MG63 (cell line): ENCODE data around the gene TUFM. TPM values are rescaled to one million over a fixed set of nuclear protein-coding genes. Genes with fewer than 3 reads are reported as not detected.
"Not testable (repeated sequence)": the region's sequence is repeated elsewhere in the genome, so short reads cannot be mapped to it uniquely, and the experiment has no call there.

Experiments
- DNase-seq: peaks from one replicate; pipeline ENCODE4 v3.0.0-alpha.2; 2020
- H3K27me3 ChIP-seq: fragments of 250-450 bp; sonication (Bioruptor Pico); 2 replicates; pipeline ENCODE4 v1.5.1; 2020; ENCODE audit warnings: mild to moderate bottlenecking, moderate library complexity
- H3K36me3 ChIP-seq: fragments of 250-450 bp; sonication (Bioruptor Pico); 2 replicates; pipeline ENCODE4 v1.5.1; 2020; ENCODE audit warnings: mild to moderate bottlenecking, moderate library complexity
- H3K4me3 ChIP-seq: fragments of 250-450 bp; sonication (Bioruptor Pico); 2 replicates; pipeline ENCODE4 v1.5.1; 2020; ENCODE audit warnings: mild to moderate bottlenecking, moderate library complexity
- H3K9me3 ChIP-seq: fragments of 250-450 bp; sonication (Bioruptor Pico); 2 replicates; pipeline ENCODE4 v1.5.1; 2020; ENCODE audit warnings: mild to moderate bottlenecking, moderate library complexity
- total RNA-seq: library from RNA; depleted of rRNA; stranded (reverse); fragments of >200 nt; shearing (Covaris generic); gene quantifications from 2 replicates; pipeline ENCODE4 v1.2.3, GENCODE V29; 2014; ENCODE audit warnings: low replicate concordance; rRNA removed

Gene TUFM
- 136 and 169 TPM in 2 replicates for total RNA-seq

- peak within 1 kb of the TSS; percentile 88 for H3K4me3 ChIP-seq
- peaks cover 44% of the 10 kb centered on the region for H3K36me3 ChIP-seq
- H3K9me3 ChIP-seq: no peaks in the 10 kb centered on the region
- DNase-seq: peak; percentile 99
- H3K27me3 ChIP-seq: no peaks in the 10 kb centered on the region
Measured at GRCh38 chr16:28846080-28846932, at the start of gene TUFM. Gene TUFM, minus strand, starts transcription at chr16:28846348. Its CDS starts 79 bp downstream, at chr16:28846269.

- DNase-seq: no peak
- Histone ChIP-seq H3K27me3 (no peaks in the 10 kb centered on the region), H3K4me3 (no peak overlapping the region), H3K9me3 (no peaks in the 10 kb centered on the region), H3K36me3 (no peaks in the 10 kb centered on the region)
Measured at GRCh38 chr16:28895609-28896008, 49.5 kb upstream of the TUFM start.

- Histone ChIP-seq H3K4me3 (no peak overlapping the region), H3K9me3 (no peaks in the 10 kb centered on the region), H3K27me3 (no peaks in the 10 kb centered on the region), H3K36me3 (no peaks in the 10 kb centered on the region)
- DNase-seq: no peak
Measured at GRCh38 chr16:28893291-28893690, 47.1 kb upstream of the TUFM start.

GRCh38 chr16:28891964-28892890, 46.1 kb upstream of the TUFM start:
- Histone ChIP-seq H3K36me3 (no peaks in the 10 kb centered on the region), H3K9me3 (no peaks in the 10 kb centered on the region), H3K4me3 (no peak overlapping the region), H3K27me3 (no peaks in the 10 kb centered on the region)
- no peak for DNase-seq

DNA sequence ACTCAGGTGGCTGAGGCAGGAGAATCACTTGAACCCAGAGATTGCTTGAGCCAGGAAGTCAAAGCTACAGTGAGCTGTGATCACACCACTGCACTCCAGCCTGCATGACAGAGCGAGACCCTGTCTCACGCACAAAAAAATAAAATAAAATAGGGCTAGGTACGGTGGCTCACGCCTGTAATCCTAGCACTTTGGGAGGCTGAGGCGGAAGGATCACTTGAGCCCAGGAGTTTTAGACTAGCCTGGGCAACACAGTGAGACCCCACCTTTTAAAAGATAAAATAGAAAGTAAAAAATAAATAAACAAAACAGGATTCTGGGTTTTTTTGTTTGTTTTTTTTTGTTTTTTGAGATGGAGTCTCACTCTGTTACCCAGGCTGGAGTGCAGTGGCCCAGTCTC, 44.2 kb upstream of the TUFM start:
- H3K4me3 ChIP-seq, DNase-seq, H3K27me3 ChIP-seq, H3K9me3 ChIP-seq, H3K36me3 ChIP-seq: not testable (repeated sequence)

- Histone ChIP-seq H3K36me3 (no peaks in the 10 kb centered on the region), H3K4me3 (no peak overlapping the region), H3K9me3 (no peaks in the 10 kb centered on the region), H3K27me3 (no peaks in the 10 kb centered on the region)
- no peak for DNase-seq
Measured at GRCh38 chr16:28886945-28887344, 40.8 kb upstream of the TUFM start.

- DNase-seq: no peak
- Histone ChIP-seq H3K36me3 (no peaks in the 10 kb centered on the region), H3K4me3 (no peak overlapping the region), H3K9me3 (no peaks in the 10 kb centered on the region), H3K27me3 (no peaks in the 10 kb centered on the region)
Measured at GRCh38 chr16:28884045-28884444, 37.9 kb upstream of the TUFM start.

- Histone ChIP-seq H3K4me3 (no peak overlapping the region), H3K36me3 (no peaks in the 10 kb centered on the region), H3K9me3 (no peaks in the 10 kb centered on the region), H3K27me3 (no peaks in the 10 kb centered on the region)
- no peak for DNase-seq
Measured at GRCh38 chr16:28883221-28883996, 37.3 kb upstream of the TUFM start.

DNA sequence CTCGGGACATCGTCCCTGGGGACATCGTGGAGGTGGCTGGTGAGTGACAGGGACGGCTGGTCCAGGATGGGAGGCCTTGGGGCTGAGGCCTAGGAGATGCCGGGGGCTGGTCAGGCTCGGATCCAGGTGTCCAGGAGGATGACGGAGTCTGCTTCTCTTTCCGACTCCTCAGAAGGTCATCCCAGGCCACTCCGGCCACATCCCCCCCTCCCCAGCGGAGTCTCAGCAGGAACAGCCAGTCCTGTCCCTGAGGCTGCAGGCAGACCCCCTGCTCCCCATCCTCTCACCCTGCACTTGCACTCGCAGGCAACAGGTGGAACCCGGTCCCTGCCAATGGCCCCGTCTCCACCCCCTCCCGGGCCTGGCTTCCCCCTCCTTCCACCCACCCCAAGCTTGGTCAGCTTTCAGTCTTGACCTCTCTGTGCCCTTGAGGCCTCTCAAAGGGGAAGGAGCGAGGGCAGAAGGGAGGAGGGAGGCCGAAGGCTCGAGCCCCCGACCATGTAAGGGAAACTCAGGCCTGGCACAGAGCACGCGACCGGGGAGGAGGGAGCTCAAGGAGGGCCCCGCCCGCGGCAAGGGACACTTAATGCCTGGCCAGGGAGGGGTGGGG, 36.5 kb upstream of the TUFM start:
- H3K27me3 ChIP-seq: no peaks in the 10 kb centered on the region
- no peaks in the 10 kb centered on the region for H3K36me3 ChIP-seq
- DNase-seq: no peak
- H3K4me3 ChIP-seq: no peak overlapping the region
- H3K9me3 ChIP-seq: no peaks in the 10 kb centered on the region

DNA sequence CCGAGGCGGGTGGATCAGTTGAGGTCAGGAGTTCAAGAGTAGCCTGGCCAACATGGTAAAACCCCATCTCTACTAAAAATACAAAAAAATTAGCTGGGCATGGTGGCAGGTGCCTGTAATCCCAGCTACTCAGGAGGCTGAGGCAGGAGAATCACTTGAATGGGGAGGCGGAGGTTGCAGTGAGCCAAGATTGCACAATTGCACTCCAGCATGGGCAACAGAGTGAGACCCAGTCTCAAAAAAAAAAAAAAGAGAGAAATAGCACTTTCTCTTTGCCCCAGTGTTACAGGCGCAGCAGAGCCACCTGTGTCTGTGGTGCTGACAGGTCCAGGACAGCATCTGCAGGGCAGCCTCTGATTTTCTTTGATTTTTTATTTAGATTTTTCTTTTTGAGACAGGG, 35.4 kb upstream of the TUFM start:
- not testable (repeated sequence) for H3K36me3 ChIP-seq, H3K9me3 ChIP-seq, DNase-seq, H3K4me3 ChIP-seq, H3K27me3 ChIP-seq

DNA sequence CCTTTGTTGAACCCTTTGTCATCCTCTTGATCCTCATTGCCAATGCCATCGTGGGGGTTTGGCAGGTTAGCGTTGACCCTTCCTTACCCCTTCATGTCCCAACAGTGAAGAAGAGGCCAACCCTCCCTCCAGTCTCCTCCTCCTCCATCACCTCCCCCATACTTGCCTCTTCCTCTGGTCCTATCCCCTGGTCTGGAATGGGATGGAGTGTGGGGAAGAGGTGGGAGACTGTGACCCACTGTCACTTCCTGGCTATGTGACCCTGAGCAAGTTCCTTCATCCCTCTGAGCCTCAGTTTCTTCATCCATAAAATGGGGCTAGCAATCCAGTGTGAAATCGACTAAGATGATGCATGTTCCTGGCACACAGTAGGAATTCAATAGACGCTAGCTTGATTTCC, 34.8 kb upstream of the TUFM start:
- Histone ChIP-seq H3K36me3 (no peaks in the 10 kb centered on the region), H3K9me3 (no peaks in the 10 kb centered on the region), H3K27me3 (no peaks in the 10 kb centered on the region), H3K4me3 (no peak overlapping the region)
- no peak for DNase-seq

GRCh38 chr16:28880589-28880915, 34.4 kb upstream of the TUFM start:
- no peaks in the 10 kb centered on the region for H3K27me3 ChIP-seq
- peak overlapping the region; percentile 64; the same call in 1 of the 2 replicates for H3K4me3 ChIP-seq
- DNase-seq: no peak
- H3K36me3 ChIP-seq: no peaks in the 10 kb centered on the region
- H3K9me3 ChIP-seq: no peaks in the 10 kb centered on the region

DNA sequence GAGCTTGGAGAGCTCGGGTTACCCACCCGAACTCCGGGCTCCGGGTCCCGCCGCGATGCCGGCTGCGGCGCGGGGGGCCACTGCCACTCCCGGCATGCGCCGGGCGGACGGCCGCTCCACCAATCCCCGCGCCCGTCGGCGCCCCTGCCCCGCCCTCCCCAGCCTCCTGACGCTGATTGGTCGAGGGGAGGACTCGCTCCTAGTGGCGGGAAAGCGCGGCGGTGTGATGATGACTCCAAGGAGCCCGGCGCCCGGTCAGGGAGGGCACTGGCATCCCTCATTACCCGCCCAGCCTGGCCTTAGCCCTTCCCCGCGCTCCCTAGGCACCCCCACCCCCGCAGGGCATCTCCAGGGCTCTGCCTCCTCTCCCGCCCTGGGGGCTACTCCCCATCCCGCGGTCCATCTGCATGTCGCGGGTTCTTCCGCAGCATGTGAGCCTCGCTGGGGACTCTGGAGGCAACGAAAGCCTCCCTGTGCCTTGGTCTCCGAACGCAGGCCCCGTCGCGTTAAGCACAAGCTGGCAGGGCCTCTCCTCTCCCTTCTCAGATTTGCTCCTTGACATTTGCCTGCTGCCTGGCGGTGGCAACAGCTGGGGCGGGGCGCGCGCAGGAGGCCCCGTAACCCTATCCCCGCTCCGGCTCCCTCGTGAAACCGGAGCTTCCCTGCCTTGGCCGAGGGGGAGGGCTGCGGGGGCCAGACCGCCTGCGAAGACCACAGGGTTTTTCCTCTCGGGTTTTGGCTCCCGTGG, 33.9 kb upstream of the TUFM start:
- Histone ChIP-seq H3K36me3 (no peaks in the 10 kb centered on the region), H3K9me3 (no peaks in the 10 kb centered on the region)

DNA sequence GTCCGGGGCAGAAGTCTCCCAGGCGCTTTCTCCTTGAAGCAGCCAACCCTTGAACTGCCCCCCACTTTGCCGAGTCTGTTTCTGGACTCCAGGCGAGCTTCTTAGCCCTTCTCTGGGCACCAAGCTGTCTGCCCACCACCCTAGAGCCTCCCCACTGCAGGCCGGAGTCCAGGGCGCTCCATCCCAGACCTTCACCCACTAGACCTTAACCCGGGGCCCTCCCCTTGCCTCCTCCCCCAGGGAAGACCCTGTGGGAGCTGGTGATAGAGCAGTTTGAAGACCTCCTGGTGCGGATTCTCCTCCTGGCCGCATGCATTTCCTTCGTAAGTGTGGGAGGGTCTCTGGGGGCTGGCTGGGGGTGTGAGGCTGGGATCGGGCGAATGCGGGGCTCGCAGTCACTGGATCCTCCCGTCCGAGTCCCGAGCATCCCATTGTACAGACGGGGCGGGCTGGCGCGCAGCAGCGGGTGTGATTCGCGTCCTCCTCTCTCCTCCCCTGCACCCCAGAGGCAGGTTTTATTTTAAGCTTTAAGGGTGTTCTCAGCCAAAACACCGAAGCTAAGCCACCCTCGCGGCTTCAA, 33.2 kb upstream of the TUFM start:
- peak overlapping the region; percentile 64 for H3K4me3 ChIP-seq
- no peaks in the 10 kb centered on the region for H3K27me3 ChIP-seq
- H3K36me3 ChIP-seq: peaks cover 3% of the 10 kb centered on the region
- no peaks in the 10 kb centered on the region for H3K9me3 ChIP-seq
- no peak for DNase-seq

More for the DNA sequence above, 33.9 kb upstream of the TUFM start:
- peak; percentile 95 for DNase-seq
- H3K4me3 ChIP-seq: peak overlapping the region; percentile 64
- no peaks in the 10 kb centered on the region for H3K27me3 ChIP-seq

DNA sequence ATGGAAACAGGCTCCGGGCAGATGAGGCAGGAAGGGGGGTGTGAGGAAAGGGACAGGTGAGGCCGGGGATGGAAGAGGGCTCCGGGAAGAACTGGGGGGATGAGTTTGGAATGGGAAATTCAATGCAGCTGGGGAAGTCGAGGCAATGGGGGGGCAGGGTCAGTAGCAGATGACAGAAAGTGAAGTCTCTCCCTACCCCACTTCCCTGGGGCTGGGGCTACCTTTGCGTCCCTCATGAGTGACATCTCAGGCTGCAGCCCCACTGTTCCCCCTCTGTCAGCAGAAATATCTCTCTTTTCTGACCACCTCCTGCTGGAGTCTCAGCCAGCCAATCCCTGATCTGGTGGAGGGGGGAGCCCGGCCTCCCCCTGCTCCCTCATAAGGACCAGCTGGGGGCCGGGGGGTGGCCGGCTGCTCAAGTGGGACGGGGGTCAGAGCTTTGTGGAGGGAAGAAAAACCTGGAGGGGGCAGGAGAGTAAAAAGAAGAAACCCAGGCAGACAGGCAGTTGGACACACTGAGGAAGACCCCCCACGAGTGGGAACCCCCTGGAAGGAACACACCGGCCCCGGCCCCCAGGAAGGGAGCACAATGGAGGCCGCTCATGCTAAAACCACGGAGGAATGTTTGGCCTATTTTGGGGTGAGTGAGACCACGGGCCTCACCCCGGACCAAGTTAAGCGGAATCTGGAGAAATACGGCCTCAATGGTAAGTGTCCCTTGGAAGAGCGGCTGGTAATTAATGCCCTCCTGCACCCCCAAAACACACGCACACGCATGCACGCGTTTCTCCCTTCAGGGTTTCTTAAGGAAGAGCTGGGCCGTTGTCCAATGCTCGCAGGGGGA, 32.2 kb upstream of the TUFM start, which contains the start of gene ATP2A1:
TSS of gene ATP2A1 (plus strand) at position 406 of the 844 bp plus-strand sequence. CDS start at position 590, 184 bp downstream.
- Histone ChIP-seq H3K4me3 (peak within 1 kb of the TSS; percentile 64), H3K9me3 (no peaks in the 10 kb centered on the region), H3K36me3 (peaks cover 13% of the 10 kb centered on the region), H3K27me3 (no peaks in the 10 kb centered on the region)
- no peak for DNase-seq
